COLO668 (cell line): ENCODE results near the gene ATP1A3.
A peak's percentile ranks its signal among the peaks of the same experiment; 100 is the strongest.

Source experiments
- DNase-seq: peaks from one replicate; lab custom pipeline; 2025; ENCODE audit not compliant: unreplicated experiment; lab: John Stamatoyannopoulos, UW

The ATP1A3 gene

DNA sequence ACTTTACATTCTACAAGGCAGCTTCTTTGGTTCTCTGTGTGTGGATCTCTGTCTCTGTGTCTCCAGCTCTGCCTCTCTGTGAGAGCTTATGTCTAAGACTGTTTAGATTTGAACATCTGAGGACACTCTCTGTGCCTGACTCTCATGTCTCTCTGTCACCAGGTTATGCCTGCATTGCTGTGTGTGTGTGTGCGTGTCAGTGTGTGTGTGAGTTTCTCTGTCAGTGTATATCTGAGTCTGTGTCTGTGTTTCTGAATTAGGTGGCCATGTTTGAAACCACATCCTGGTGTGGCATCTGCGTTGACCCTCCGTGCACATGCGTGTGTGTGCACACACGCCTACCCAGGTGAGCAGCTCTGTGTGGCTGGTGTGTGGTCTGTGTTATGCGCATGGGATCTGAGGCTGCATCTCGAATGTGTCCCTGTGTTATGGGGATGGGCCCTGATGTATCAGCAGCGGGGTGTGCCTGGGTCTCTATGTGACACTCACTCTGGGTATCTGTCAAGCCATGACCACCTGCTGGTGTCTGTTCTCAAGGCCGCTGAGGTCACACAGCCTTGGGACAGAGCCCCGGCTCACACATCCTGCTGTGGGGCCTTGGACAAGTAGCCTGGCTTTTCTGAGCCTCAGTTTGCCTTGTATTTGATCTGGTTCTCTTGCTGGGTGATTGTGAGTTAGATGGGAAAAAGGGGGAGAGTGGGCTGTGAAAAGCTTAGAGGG lies 6.7 kb downstream of the ATP1A3 start:
- DNase-seq = no peak

DNA sequence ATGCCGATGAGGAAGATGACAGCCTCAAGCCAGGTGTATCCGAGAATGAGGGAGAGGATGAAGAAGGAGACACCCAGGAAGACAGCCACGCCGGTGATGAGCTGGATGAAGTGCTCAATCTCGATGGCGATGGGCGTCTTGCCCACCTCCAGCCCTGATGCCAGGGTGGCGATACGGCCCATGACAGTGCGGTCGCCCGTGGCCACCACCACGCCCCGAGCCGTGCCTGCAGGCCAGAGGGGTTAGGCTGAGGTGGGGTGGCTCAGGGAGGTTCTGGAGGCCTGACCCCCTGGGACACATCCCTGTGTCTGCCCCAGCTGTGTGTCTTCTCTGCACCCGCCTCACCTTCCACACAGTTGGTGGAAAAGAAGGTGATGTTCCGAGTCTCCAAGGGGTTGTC lies 9.1 kb downstream of the ATP1A3 start:
- DNase-seq = no peak

DNA sequence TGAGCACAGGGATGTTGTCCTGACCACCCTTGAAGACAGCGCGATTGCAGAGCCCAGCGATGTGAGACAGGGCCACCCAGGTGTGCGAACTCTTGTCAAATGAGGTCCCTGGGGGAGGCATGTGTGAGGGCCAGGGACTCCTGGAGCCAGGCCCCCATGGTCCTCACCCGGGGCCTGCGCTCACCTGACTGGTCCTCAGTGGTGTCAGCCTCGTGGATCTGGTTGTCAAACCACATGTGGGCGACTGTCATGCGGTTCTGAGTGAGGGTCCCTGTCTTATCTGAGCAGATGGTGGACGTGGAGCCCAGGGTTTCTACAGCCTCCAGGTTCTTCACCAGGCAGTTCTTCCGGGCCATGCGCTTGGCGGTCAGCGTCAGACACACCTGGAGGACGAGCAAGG lies 12.3 kb downstream of the ATP1A3 start:
- no peak for DNase-seq

DNA sequence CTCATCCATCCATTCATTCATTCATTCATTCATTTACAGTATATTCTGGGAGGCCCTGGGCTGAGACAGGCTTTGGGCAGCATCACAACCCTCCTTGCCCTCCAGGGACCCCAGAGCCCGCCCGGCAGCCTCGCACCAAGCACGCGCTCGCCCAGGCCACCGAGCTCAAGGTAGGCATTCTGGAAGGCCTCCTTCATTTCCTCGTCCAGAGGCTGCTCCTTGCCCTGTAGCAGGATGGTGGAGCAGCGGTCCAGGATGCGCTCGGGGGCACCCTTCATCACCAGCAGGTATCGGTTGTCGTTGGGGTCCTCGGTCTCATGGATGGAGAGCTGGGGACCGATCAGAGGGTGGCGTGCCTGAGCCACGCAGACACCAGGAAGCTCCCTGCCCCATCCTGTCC lies 15.6 kb downstream of the ATP1A3 start:
- DNase-seq = no peak

DNA sequence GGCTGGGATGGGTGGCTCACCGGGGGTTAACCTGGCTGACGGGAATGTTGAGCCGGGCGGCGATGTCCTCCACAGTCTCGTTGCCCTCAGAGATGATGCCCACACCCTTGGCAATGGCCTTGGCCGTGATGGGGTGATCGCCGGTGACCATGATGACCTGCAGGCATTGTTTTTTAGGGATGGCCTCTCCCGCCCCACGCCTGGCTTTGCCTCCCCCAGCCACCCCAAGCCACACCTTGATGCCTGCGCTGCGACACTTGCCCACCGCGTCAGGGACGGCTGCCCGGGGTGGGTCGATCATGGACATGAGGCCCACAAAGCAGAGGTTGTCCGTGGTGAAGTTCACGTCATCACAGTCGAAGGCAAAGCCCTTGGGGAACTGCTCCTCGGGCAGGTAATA lies 16.1 kb downstream of the ATP1A3 start:
- no peak for DNase-seq

DNA sequence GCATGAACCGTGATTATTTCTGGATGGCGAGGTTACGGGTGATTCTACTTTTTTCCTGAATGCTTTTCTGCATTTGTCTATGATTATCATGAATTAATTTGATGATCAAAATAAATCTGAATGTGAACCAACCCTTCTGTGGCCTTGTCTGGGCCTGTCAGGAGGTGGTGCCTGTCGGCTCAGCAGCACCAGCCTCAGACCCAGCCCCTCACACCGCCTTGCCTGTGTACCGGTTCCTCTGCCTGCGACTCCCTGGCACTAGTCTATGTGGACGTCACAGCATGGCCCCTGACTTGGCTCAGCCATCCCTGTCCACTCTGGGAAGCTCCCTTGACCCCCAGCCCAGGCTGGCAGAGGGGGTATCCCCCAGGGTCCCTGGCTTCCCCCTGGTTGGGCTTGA lies 19.4 kb downstream of the ATP1A3 start:
- no peak for DNase-seq

DNA sequence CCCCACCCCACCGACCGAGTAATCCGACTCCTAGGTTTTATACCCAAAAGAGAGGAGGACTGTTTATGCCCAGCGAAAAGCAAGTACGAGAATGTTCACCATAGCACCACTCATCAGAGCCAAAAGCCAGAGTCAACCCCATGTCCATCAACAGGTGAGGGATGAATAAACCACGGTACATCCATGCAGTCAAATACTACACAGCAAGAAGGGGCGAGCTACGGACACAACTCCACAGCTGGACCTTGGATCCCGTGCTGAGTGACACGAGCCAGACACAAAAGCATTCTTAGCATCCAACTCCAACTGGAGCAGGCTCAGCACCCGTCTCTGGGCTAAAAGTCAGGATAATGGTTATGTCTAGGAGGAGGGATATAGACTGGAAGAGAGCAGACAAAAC lies 22.7 kb downstream of the ATP1A3 start:
- no peak for DNase-seq

DNA sequence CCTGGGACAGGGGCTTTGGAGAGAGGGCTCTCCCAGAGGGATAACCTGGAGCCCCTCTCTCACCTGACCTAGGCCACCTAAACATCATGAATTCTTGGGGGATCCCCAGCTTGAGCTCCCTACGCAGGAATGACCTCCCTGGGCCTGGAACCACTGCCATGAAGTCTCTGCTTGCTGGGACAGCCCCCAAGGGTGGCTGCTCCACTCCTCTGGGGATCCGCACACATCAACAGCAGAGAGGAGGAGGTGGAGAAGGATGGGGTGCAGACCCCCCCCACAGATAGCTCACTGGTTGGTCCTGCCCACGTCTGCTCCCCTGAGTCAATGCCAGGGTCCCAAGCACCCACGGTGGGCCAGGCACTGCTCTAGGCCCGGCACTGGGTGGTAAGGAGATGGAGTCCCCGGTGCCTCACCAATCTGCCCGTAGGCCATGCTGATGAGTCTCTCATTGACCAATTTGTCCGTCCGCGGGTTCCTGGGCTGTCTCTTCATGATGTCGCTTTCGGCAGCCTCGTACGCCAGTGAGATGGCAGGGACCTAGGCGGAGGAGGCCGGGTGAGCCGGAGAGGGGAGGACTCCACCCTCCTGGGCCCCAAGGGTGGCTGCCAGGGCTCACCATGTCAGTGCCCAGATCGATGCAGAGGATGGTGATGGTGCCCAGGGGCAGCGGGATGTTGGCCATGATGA lies 24.1 kb downstream of the ATP1A3 start:
- DNase-seq = no peak

DNA sequence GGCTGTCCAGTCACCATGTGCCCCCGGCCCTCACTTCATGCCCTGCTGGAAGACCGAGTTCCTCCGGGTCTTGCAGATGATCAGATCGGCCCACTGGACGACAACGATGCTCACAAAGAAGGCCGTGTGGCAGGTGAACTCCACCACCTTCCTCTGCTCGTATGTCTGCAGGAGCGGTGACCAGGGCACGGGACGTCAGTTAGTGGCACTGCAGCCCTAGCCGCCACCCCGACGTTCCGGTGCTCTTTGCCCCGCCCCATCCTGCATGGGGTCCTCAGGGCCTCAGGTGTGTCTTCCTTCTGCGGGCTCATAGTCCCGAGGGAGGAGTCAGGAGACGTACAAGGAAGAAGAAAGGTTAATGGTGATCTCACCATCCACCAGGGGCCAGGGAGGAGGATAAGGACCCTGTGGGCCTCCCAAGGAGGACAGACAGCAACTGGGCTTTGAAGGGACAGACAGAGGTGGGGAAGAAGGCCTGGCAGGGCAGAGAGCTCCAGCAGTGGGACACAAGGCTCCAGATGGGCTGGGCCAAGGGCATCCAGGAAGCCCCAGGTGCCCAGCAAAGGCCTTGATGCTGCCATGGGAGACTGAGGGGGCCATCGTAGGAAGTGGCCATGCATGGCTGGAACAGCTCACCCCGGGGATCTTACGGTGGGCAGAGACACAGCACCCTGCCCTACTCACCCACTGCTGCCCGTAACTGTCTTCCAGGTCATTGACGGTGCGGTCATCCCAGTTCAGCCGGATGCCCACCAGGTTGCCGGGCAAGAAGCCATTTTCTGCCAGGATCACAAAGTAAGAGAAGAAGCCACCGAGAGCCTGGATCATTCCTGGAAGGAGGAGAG lies 25.1 kb downstream of the ATP1A3 start:
- DNase-seq = no peak

DNA sequence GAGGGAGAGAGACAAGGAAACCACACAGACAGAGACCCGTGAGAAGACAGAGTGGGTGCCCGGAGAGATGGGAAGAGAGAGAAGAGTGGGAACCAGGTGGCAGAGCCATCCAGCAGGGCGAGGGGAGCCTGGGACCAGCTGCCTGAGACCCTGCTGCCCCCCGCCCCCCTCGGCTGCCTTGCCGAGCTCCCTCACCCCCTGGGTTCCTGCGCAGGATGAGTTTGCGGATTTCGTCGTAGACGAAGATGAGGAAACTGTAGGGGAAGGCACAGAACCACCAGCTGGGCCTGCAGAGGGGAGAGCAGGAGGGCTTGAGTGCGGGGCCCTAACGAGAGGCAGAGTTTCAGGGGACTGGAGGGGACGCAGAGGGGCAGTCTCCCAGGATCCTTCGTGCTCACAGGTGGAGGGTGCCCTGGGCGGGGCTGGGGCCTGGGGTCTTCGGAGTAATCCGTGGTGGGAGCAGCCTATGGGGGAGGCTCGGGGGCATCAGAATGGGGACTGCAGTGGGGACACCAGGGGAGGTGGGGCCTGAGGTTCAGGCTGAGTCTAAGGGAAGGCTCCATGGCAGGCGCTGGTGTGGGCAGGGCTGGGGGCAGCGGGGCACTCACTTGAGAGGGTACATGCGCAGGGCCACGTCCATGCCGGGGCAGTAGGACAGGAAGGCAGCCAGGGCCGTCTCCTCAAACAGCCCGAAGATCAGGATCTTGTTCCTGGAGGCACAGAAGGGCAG lies 26.8 kb downstream of the ATP1A3 start:
- no peak for DNase-seq

DNA sequence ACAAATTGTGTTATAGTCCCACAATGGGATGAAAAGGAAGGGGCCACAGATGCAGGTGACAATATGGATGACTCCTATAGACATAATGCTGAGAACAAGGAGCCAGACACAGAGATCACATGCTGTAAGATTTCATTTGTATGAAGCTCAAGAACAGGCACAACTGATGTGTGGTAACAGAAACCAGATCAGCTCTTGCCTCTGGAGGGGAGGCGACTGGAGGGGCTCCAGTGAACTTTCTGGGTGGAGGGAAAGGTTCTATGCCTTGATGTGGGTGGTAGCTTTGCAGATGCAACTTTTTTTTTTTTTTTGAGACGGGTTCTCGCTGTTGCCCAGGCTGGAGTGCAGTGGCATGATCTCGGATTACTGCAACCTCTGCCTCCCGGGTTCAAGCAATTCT lies 28.9 kb downstream of the ATP1A3 start:
- DNase-seq = no peak

DNA sequence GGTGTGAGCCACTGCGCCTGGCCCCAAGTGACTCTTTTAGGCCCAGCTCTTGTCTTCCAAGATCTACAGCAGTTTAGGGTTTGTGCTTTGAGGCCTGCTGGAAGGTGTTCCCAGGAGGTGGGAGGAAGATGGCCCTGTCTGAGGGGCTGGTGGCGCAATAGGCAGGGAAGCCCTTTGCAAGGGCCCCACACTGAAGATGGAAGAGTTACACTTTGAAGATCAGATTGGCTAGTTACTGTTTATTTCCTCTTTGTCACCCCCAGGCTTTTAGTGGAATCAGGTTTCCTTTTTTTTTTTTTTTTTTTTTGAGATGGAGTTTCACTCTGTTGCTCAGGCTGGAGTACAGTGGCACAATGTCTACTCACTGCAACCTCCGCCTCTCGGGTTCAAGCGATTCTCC lies 33.1 kb downstream of the ATP1A3 start:
- DNase-seq = no peak

DNA sequence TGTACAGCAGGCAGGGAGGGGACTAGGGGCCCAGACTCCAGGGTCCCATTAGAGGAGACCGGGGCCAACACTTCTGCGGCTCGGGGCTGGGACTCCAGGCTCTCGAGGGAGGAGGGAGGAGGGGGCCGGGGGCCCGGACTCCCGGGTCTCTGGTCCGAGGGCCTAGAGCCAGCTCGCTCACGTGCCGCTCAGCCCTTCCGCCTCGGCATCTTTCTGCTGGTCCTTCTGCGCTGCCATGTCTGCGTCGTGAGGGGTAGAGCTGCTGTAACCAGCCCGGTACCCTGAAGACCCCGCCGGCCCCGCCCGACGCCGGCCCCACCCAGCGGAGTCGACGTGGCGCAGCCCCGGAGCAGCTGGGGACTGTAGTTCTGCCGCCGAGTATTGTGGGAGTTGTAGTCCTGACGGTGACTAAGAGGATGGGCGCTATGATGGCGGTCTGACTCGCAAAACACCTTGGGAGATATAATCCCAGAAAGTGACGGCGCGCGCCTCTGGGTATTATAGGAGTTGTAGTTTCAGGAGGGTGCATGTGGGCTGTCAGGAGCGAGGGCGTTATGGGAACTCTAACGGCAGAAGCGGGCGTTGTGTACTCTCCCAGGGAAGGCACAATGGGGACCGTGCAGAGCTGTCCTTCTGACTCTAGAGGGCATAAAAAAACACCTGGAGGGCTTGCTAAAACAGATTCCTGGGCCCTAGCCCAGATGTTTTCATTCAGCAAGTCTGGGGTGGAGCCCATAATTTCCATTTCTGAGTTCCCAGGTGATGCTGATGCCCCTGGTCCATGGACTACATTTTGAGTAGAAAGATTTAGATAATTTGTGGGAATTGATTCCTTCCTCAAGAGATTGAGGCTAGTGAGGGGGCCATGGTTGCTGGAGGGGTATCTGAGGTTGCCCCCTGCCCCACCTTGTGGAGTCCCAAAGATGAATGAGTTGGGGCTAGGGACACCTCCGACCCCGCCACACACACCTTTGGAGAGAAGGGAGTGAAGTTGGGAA lies 34.7 kb downstream of the ATP1A3 start, which contains the start of gene RABAC1:
Gene RABAC1, minus strand, starts transcription at position 266 of the 998 bp plus-strand sequence. Its CDS starts 29 bp downstream, at position 237.
- DNase-seq = peak; percentile 91

DNA sequence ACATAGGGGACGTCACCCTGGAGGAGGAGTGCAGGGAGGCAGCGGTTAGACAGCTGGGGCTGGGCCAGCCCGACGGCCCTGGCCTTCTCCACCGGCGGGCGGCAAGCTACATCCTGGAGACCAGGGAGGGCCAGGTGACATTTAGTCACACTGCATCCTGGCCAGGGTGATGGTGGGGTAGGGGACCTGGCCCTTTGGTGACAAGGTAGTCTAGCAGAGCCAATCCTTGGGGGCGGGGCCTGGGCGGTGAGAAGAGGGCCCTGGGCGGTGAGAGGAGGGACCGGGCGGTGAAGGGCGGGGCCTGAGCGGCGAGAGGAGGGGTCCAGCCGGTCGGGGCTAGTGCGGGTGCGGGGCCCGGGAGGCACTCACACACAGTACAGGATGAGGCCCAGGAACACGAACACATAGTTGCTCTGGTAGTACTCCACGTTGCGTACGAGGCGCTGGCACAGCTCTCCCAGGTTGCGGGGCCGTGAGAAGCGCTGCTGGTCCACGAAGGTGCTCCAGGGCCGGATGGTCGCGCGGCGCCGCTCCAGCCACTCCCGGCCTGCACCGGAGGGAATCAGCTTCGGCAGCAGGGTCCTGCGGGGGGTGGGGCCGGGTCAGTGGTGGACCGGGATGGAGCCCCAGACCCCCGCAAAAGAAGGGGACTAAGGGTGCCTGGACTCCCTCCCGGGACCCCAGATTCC lies 35.5 kb downstream of the ATP1A3 start:
- DNase-seq = peak; percentile 83

DNA sequence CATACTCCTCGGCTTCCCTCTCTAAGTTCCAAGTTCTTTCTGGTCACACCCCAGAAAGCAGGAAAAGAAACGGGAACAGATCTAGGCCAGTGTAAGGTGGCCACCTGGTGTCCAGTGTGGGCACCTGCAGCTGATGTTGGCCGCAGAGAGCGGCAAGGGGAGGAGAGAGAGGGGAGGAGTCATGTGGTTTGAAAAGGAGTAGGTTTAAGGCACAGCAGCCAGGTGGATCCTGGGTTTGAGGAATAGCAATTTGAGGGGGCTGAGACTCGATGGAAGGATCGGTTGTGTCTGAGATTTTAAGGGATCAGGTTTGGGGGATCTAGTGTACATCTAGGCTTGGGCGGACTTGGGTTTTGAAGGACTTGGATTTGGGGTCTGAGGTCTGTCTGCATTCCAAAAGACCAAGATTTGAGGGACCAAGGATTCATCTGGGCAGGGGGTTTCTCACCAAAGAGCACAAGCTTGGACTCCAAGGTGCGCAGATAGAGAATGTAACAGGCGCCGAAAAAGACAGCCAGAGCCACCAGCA lies 36.1 kb downstream of the ATP1A3 start:
- peak; percentile 76 for DNase-seq

DNA sequence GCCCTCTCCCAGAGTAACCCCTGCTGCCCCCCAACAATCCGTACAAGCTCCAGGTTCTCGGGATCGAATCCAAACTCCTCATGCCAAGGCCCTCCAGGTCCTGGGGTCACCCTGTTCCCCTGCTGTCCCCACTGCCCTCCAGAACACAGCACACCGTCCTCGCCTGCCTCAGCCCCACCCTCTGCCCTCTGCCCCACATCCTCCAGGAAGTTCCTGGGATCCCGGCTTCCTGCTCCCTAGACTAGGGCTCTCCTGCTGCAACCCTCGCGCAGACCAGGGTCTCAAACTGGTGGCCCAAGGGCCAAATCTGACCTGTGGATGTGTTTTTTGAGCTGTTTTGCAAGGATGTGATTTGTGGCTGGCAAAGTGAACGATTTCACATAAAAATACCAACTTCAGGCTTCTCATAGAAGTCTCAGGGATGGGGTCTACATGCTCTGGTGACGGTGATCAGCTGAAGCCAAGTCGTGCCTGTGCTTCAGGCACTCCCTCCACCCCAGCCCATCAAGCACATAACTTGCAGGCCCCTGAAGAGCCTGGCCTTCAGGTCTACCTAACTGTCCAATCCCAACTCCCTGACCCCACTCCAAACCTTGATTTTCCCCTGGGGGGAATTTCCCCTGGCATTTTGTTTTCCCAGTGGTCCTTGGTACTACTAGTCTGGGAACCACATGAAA lies 36.7 kb downstream of the ATP1A3 start:
- DNase-seq = no peak

DNA sequence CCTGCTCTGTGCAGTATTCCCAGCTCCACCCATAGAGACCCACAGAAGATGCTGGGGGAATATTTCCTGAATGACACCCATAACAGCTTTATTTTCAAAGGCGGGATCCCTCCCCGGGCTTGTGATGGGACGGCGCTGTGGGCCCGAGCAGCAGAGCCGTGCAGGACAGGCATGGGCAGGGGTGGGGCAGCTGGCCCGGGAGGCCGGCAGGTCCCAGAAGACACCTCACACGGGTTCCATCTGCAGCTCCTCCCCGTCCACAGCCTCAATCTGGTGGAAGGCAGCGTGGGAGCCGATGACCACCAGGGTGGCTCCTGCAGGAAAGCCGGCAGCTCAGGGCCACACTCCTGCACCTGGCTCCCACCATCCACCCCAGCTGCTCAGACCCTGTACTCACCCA lies 37.4 kb downstream of the ATP1A3 start:
- no peak for DNase-seq

DNA sequence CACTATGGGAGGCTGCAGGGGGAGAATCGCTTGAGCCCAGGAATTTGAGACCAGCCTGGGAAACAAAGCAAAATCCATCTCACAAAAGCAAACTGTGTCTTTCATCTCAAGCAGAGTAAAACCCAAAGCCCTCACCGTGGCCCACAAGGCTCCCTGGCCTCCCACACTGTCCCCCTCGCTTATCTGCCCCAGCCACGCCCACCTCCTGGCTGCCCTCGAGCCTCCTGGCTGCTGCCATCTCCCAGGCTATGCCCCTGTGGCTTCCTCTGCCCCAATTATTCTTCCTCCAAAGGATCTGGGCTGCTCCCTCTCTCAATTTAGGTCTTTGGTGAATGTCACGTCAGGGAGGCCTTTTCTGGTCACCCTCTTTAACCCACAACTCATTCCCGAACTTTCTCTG lies 38.5 kb downstream of the ATP1A3 start:
- no peak for DNase-seq
